A549 (cell line): ENCODE results near the gene HS6ST1. TPM values are rescaled to one million over a fixed set of nuclear protein-coding genes. Genes with fewer than 3 reads are reported as not detected.
"Not testable (repeated sequence)": the region's sequence is repeated elsewhere in the genome, so short reads cannot be mapped to it uniquely, and the experiment has no call there.

Experiments used
- ATAC-seq, 2 experiments: fragments of 200-7000 bp in 1 of 2; fragments of >200 bp in 1 of 2; cut with Nextera tagmentation in 1 of 2; cut with Tn5 transposase in 1 of 2; 3 replicates each; pipeline versions ENCODE4 v1.8.0 to v1.9.1; 2018 to 2020; ENCODE audit warnings: mild to moderate bottlenecking in 1 of 2, moderate library complexity in 1 of 2
- CTCF ChIA-PET: fragments of 300-600 bp; sonication (Branson Sonifier 250); formaldehyde crosslinking; extraction: SDS; loops from one replicate; lab custom pipeline; 2021; ENCODE audit warnings: antibody characterized with exemption, inconsistent platforms; lab: Yijun Ruan, JAX
- POLR2A ChIA-PET: fragments of 350-600 bp; formaldehyde crosslinking; extraction: SDS; loops from one replicate; lab custom pipeline; 2021; ENCODE audit warnings: antibody characterized with exemption, inconsistent platforms; lab: Yijun Ruan, JAX
- DNase-seq, 2 experiments: peaks; one replicate each; pipeline versions ENCODE4 v3.0.0 to v3.0.0-alpha.2; 2011 to 2016; ENCODE audit warnings: low read depth in 1 of 2, low spot score in 1 of 2
- FAIRE-seq: peaks from 2 replicates; lab custom pipeline; 2011; peaks lifted over from hg19 to GRCh38; lab: Jason Lieb, UNC
- H3K27ac ChIP-seq, 2 experiments: fragments of >200 bp; sonication (Bioruptor Twin); formaldehyde crosslinking; 3 replicates each; pipeline ENCODE4 v1.5.1; 2016 to 2017
- H3K4me1 ChIP-seq: fragments of >200 bp; sonication (Bioruptor Twin); formaldehyde crosslinking; 3 replicates; pipeline ENCODE4 v1.6.1; 2016
- H3K4me2 ChIP-seq: fragments of >200 bp; sonication (Bioruptor Twin); formaldehyde crosslinking; 3 replicates; pipeline ENCODE4 v1.6.1; 2016
- H3K4me3 ChIP-seq: fragments of >200 bp; sonication (Bioruptor Twin); formaldehyde crosslinking; 3 replicates; pipeline ENCODE4 v1.5.1; 2016
- H3K9me3 ChIP-seq: fragments of >200 bp; sonication (Bioruptor Twin); formaldehyde crosslinking; 3 replicates; pipeline ENCODE4 v1.6.1; 2016
- CBX2 ChIP-seq: fragments of 200-600 bp; sonication (generic); IDR thresholded peaks from 2 replicates; pipeline ENCODE4 v1.6.1; 2016; ENCODE audit warnings: low read depth, mild to moderate bottlenecking, borderline replicate concordance
- CHD2 ChIP-seq: fragments of 150-350 bp; IDR thresholded peaks from 2 replicates; pipeline ENCODE4 v1.6.1; 2014; ENCODE audit warnings: low read length; ENCODE audit not compliant: partially characterized antibody
- CHD4 ChIP-seq: fragments of 200-600 bp; sonication (generic); IDR thresholded peaks from 2 replicates; pipeline ENCODE4 v1.6.1; 2016; ENCODE audit warnings: antibody characterized with exemption, mild to moderate bottlenecking, borderline replicate concordance
- GATA3 ChIP-seq: IDR thresholded peaks from 2 replicates; pipeline ENCODE4 v1.6.1; 2012; ENCODE audit warnings: borderline replicate concordance
- HDAC2 ChIP-seq: fragments of 200-600 bp; sonication (generic); IDR thresholded peaks from 2 replicates; pipeline ENCODE4 v1.6.1; 2016
- HEYL ChIP-seq: fragments of 250-450 bp; sonication (Bioruptor Pico); IDR thresholded peaks from 2 replicates; pipeline ENCODE4 v1.8.0; 2021; ENCODE audit warnings: mild to moderate bottlenecking, moderate library complexity
- HOXA7 ChIP-seq: fragments of 250-450 bp; sonication (Bioruptor Pico); IDR thresholded peaks from 2 replicates; pipeline ENCODE4 v1.5.0; 2020; ENCODE audit warnings: mild to moderate bottlenecking, moderate library complexity
- JUNB ChIP-seq: fragments of >200 bp; sonication (Bioruptor Twin); formaldehyde crosslinking; IDR thresholded peaks from 2 replicates; pipeline ENCODE4 v1.6.1; 2016
- KDM5A ChIP-seq: fragments of 200-600 bp; sonication (generic); IDR thresholded peaks from 2 replicates; pipeline ENCODE4 v1.6.1; 2016; ENCODE audit warnings: antibody characterized with exemption, mild to moderate bottlenecking
- NFE2L2 ChIP-seq: fragments of 150-350 bp; conservative IDR thresholded peaks from 2 replicates; pipeline ENCODE4 v1.6.1; 2014; ENCODE audit warnings: low read length
- RFX5 ChIP-seq: fragments of 450-650 bp; IDR thresholded peaks from 2 replicates; pipeline ENCODE4 v1.7.1; 2014; ENCODE audit warnings: antibody characterized with exemption, mild to moderate bottlenecking, moderate library complexity
- TFCP2L1 ChIP-seq: fragments of 250-450 bp; sonication (Bioruptor Pico); IDR thresholded peaks from 2 replicates; pipeline ENCODE4 v1.5.0; 2021; ENCODE audit warnings: mild to moderate bottlenecking
- ZC3H11A ChIP-seq: fragments of 450-650 bp; IDR thresholded peaks from 2 replicates; pipeline ENCODE4 v1.6.1; 2014; ENCODE audit warnings: antibody characterized with exemption, mild to moderate bottlenecking
- ZFP36 ChIP-seq: fragments of 450-650 bp; IDR thresholded peaks from 2 replicates; pipeline ENCODE4 v1.6.1; 2014; ENCODE audit warnings: borderline replicate concordance; ENCODE audit not compliant: partially characterized antibody
- ZNF302 ChIP-seq: fragments of 250-450 bp; sonication (Bioruptor Pico); IDR thresholded peaks from 2 replicates; pipeline ENCODE4 v1.9.0; 2021; ENCODE audit warnings: inconsistent platforms, mild to moderate bottlenecking, moderate library complexity
- ZSCAN20 ChIP-seq: fragments of 250-450 bp; sonication (Bioruptor Pico); IDR thresholded peaks from 2 replicates; pipeline ENCODE4 v1.8.0; 2022; ENCODE audit warnings: mild to moderate bottlenecking, moderate library complexity
- WGBS: methylation state at CpG from one replicate; pipeline ENCODE4 v1.1.6; 2017; ENCODE audit errors: missing lambda C conversion rate; 5-methylcytosine and 5-hydroxymethylcytosine counted together
- polyA plus RNA-seq, 4 experiments: library from polyadenylated mRNA; depleted of rRNA in 3 of 4; stranded (reverse); fragments of >200 nt; fragmentation: RNase III in 1 of 4; extraction: RNeasy Plus Mini Kit Qiagen cat#74134 plus additional on column Dnase treatment in 1 of 4; gene quantifications; 2 replicates in 3 of 4; 3 replicates in 1 of 4; pipeline ENCODE4 v1.2.3, GENCODE V29; 2011 to 2017
- TF ChIP-seq, protein P1 (sequence below): fragments of >200 bp; sonication (Bioruptor Twin); formaldehyde crosslinking; IDR thresholded peaks from 3 replicates; pipeline ENCODE4 v1.6.1; 2016
- TF ChIP-seq, protein P2 (sequence below): fragments of 200-600 bp; sonication (generic); IDR thresholded peaks from 2 replicates; pipeline ENCODE4 v1.6.1; 2016; ENCODE audit warnings: antibody characterized with exemption, mild to moderate bottlenecking, moderate library complexity
- TF ChIP-seq, protein P3 (sequence below): IDR thresholded peaks from 2 replicates; pipeline ENCODE4 v1.6.1; 2012
- TF ChIP-seq, protein P4 (sequence below): IDR thresholded peaks from 2 replicates; pipeline ENCODE4 v1.6.1; 2012

HS6ST1 gene
- polyA plus RNA-seq, 2 of the 4 experiments (the other 2 are of a cell fraction): 3.8 to 11.6 TPM

DNA sequence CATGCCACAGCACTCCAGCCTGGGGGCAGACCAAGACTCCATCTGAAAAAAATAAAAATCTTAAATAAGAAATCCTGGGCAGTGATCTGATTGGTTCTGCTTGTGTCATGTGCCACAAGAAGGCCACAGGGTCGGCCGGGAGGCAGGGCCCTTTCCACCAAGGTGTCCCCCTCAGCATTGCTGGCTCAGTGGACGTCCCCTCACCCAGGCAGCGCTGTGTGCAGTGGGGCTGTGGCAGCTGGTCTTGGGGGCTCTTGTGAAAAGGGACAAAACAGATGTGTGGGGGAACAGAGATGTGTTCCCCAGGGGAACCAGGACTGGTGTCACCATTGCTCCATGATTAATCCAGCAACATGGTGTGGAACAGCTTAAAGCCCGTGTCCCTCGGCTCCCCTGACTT lies 60.5 kb downstream of the HS6ST1 start:
- no peak for TF ChIP-seq CBX2
- no peak for TF ChIP-seq HDAC2
- TF ChIP-seq HEYL: no peak
- no peak for TF ChIP-seq TFCP2L1
- Histone ChIP-seq H3K4me2 (no peak overlapping the region), H3K27ac (no peak overlapping the region), H3K4me1 (no peaks in the 10 kb centered on the region), H3K9me3 (no peaks in the 10 kb centered on the region), H3K4me3 (no peak overlapping the region)
- FAIRE-seq (no peak), DNase-seq (no peak), ATAC-seq (no peak)
- POLR2A ChIA-PET: no interaction called here
- WGBS: 47% methylated on average over 6 of the region's 6 CpGs
- CTCF ChIA-PET: no interaction called here

DNA sequence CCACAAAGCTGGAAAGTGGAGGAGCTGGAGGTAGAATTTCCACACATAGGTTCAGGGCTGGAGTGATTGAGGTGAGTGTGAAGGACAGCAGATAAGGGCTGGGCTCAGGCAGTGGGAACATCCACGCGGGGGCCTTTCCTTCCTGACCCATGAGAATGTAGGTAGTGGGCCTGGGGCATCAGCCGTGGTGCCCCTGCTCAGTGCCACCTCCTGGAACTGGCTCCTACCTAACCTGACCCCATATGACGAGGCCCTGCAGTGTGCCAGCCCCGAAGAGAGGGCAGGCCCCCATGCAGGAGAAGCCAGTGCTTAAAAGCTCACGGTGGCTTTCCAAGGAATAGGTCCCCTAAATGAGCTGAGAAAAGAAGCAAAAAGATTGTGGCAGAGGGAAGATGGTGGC lies 66.2 kb downstream of the HS6ST1 start:
- no peak for ATAC-seq

DNA sequence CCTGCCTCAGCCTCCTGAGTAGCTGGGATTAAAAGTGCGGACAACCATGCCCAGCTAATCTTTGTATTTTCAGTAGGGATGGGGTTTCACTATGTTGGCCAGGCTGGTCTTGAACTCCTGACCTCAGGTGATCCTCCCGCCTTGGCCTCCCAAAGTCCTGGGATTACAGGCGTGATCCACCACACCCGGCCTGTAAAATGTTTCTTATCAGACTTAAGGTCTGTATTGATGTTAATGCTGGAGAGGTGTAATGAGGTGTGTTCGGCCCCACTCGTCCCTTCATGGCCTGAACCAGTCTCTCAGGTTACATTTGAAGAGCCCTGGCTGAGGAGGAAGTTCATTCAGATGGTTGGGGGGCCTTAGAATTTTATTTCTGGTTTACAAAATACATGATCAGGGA lies 66.6 kb downstream of the HS6ST1 start:
- ATAC-seq, H3K9me3 ChIP-seq, POLR2A ChIA-PET, H3K4me3 ChIP-seq, FAIRE-seq, DNase-seq, H3K27ac ChIP-seq, H3K4me1 ChIP-seq, H3K4me2 ChIP-seq: not testable (repeated sequence)
- 83% methylated on average over 6 of the region's 6 CpGs for WGBS
- CTCF ChIA-PET: interaction anchor here (0.8 kb wide), 1 partner anchor 54 kb away, joined by 3 read pairs; no protein-coding TSS in a partner anchor

More for the DNA sequence above, 66.2 kb downstream of the HS6ST1 start:
- POLR2A ChIA-PET: no interaction called here
- no peaks in the 10 kb centered on the region for H3K4me1 ChIP-seq
- CTCF ChIA-PET: no interaction called here
- H3K27ac ChIP-seq: no peak overlapping the region
- no peak for FAIRE-seq
- no peaks in the 10 kb centered on the region for H3K9me3 ChIP-seq
- TF ChIP-seq, protein P1, sequence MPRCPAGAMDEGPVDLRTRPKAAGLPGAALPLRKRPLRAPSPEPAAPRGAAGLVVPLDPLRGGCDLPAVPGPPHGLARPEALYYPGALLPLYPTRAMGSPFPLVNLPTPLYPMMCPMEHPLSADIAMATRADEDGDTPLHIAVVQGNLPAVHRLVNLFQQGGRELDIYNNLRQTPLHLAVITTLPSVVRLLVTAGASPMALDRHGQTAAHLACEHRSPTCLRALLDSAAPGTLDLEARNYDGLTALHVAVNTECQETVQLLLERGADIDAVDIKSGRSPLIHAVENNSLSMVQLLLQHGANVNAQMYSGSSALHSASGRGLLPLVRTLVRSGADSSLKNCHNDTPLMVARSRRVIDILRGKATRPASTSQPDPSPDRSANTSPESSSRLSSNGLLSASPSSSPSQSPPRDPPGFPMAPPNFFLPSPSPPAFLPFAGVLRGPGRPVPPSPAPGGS: no peak
- TF ChIP-seq, all 56 proteins: peak for 0
- DNase-seq: no peak
- H3K4me3 ChIP-seq: no peak overlapping the region
- H3K4me2 ChIP-seq: no peak overlapping the region
- WGBS: 80% methylated on average over 6 of the region's 6 CpGs

DNA sequence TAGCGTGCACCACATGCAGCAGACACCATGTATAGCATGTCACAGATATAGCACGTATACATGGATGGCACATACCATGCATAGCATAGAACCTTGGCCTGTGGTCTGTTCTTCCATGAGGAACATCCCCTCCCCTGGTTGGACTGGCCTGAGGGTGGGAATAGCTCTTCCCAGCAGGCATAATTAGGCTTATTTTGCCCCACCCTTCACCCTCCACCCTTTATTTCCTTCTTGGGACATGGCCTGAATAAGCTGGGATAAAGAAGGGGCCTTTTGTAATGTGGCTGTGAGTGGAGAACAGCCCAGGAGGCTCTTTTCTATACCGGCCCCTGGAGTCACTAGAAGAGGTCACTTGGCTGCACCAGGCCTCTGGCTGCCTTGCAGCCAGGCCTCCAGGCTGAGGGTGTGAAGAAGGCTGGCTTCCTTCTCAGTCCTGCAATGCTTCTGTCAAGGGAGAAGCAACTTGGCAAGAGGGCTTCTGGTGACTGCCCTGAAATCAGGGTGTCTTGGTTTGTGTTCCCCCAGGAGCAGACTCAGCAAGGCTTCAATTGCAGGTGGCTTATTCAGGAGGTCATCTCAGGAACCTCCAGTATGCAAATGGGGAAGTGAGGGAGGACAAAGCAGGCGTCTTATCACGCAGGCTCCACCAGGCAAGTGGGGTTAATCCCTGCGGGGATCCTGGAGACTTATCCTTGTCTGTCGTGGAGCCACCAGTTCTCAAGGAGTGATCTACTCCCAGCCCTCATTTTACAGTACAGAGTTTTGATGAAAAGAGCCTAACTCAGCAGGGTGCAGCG lies 68.2 kb downstream of the HS6ST1 start:
- WGBS: 68% methylated on average over 8 of the region's 8 CpGs
- POLR2A ChIA-PET: no interaction called here
- H3K9me3 ChIP-seq: no peaks in the 10 kb centered on the region
- H3K27ac ChIP-seq: no peak overlapping the region
- ATAC-seq (no peak), FAIRE-seq (no peak), DNase-seq (no peak)
- TF ChIP-seq GATA3: no peak
- TF ChIP-seq NFE2L2: no peak
- no peak for TF ChIP-seq ZNF302 (CRISPR knock-in tag)
- TF ChIP-seq, protein P2, sequence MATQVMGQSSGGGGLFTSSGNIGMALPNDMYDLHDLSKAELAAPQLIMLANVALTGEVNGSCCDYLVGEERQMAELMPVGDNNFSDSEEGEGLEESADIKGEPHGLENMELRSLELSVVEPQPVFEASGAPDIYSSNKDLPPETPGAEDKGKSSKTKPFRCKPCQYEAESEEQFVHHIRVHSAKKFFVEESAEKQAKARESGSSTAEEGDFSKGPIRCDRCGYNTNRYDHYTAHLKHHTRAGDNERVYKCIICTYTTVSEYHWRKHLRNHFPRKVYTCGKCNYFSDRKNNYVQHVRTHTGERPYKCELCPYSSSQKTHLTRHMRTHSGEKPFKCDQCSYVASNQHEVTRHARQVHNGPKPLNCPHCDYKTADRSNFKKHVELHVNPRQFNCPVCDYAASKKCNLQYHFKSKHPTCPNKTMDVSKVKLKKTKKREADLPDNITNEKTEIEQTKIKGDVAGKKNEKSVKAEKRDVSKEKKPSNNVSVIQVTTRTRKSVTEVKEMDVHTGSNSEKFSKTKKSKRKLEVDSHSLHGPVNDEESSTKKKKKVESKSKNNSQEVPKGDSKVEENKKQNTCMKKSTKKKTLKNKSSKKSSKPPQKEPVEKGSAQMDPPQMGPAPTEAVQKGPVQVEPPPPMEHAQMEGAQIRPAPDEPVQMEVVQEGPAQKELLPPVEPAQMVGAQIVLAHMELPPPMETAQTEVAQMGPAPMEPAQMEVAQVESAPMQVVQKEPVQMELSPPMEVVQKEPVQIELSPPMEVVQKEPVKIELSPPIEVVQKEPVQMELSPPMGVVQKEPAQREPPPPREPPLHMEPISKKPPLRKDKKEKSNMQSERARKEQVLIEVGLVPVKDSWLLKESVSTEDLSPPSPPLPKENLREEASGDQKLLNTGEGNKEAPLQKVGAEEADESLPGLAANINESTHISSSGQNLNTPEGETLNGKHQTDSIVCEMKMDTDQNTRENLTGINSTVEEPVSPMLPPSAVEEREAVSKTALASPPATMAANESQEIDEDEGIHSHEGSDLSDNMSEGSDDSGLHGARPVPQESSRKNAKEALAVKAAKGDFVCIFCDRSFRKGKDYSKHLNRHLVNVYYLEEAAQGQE: no peak
- TF ChIP-seq CHD2: no peak
- TF ChIP-seq ZFP36: no peak
- no peak for TF ChIP-seq RFX5
- TF ChIP-seq ZC3H11A: no peak
- TF ChIP-seq, protein P3, sequence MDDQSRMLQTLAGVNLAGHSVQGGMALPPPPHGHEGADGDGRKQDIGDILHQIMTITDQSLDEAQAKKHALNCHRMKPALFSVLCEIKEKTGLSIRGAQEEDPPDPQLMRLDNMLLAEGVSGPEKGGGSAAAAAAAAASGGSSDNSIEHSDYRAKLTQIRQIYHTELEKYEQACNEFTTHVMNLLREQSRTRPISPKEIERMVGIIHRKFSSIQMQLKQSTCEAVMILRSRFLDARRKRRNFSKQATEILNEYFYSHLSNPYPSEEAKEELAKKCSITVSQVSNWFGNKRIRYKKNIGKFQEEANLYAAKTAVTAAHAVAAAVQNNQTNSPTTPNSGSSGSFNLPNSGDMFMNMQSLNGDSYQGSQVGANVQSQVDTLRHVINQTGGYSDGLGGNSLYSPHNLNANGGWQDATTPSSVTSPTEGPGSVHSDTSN: no peak
- no peak for TF ChIP-seq JUNB
- TF ChIP-seq KDM5A: no peak
- TF ChIP-seq, protein P4, sequence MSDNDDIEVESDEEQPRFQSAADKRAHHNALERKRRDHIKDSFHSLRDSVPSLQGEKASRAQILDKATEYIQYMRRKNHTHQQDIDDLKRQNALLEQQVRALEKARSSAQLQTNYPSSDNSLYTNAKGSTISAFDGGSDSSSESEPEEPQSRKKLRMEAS: no peak
- TF ChIP-seq CHD4: no peak
- TF ChIP-seq HOXA7 (CRISPR knock-in tag): no peak
- no peak for TF ChIP-seq ZSCAN20 (CRISPR knock-in tag)
- H3K4me3 ChIP-seq: no peak overlapping the region
- no peaks in the 10 kb centered on the region for H3K4me1 ChIP-seq
- CTCF ChIA-PET: interaction anchor here (0.6 to 0.9 kb wide), 2 partner anchors 14 to 176 kb away, joined by 3 read pairs; no protein-coding TSS in a partner anchor
- H3K4me2 ChIP-seq: no peak overlapping the region
